HepG2 (cell line): ENCODE data around the gene KRTAP17-1.

Experiments used
- HNF4G ChIP-seq, 2 experiments: sonication (generic) in 1 of 2; formaldehyde crosslinking in 1 of 2; IDR thresholded peaks; 2 replicates each; pipeline versions ENCODE4 v1.4.0 to v1.6.1; 2011 to 2020; ENCODE audit warnings: borderline replicate concordance in 2 of 2, low read depth in 2 of 2, mild to moderate bottlenecking in 2 of 2, low read length in 1 of 2, missing genetic modification reagents in 1 of 2, moderate library complexity in 1 of 2
- MAZ ChIP-seq, 2 experiments: sonication (generic) in 1 of 2; formaldehyde crosslinking in 1 of 2; IDR thresholded peaks; 2 replicates each; pipeline versions ENCODE4 v1.5.0 to v1.6.1; 2012 to 2020; ENCODE audit warnings: low read depth in 2 of 2, mild to moderate bottlenecking in 2 of 2, borderline replicate concordance in 1 of 2, improper control_type of control experiment in 1 of 2, low read length in 1 of 2, missing genetic modification reagents in 1 of 2, moderate library complexity in 1 of 2
- NFIC ChIP-seq: IDR thresholded peaks from 2 replicates; pipeline ENCODE4 v1.6.1; 2012; ENCODE audit warnings: mild to moderate bottlenecking, low read length, inconsistent platforms
- POLR2A ChIP-seq, 2 experiments: IDR thresholded peaks; 2 replicates each; pipeline ENCODE4 v1.6.1; 2011; ENCODE audit warnings: low read depth in 2 of 2, low read length in 2 of 2, mild to moderate bottlenecking in 1 of 2, moderate library complexity in 1 of 2; ENCODE audit not compliant: insufficient read depth in 1 of 2
- RFXAP ChIP-seq: sonication (generic); formaldehyde crosslinking; IDR thresholded peaks from 2 replicates; pipeline ENCODE4 v1.4.0; 2020; ENCODE audit warnings: missing genetic modification reagents, borderline replicate concordance
- RXRB ChIP-seq: IDR thresholded peaks from 2 replicates; pipeline ENCODE4 v1.6.1; 2016; ENCODE audit warnings: borderline replicate concordance, missing genetic modification reagents, missing compliant biosample characterization
- STAG1 ChIP-seq: sonication (generic); formaldehyde crosslinking; IDR thresholded peaks from 2 replicates; pipeline ENCODE4 v1.4.0; 2020; ENCODE audit warnings: missing genetic modification reagents
- ZNF274 ChIP-seq: sonication (generic); formaldehyde crosslinking; IDR thresholded peaks from 2 replicates; pipeline ENCODE4 v1.5.1; 2020; ENCODE audit warnings: mild to moderate bottlenecking, missing genetic modification reagents
- ZSCAN30 ChIP-seq: sonication (generic); formaldehyde crosslinking; IDR thresholded peaks from 2 replicates; pipeline ENCODE4 v1.5.0; 2020; ENCODE audit warnings: mild to moderate bottlenecking, missing genetic modification reagents
- TF ChIP-seq, protein P1 (sequence below): sonication (generic); formaldehyde crosslinking; IDR thresholded peaks from 2 replicates; pipeline ENCODE4 v1.4.0; 2020; ENCODE audit warnings: missing genetic modification reagents
- TF ChIP-seq, protein P2 (sequence below): IDR thresholded peaks from 2 replicates; pipeline ENCODE4 v1.6.1; 2016
- TF ChIP-seq, protein P3 (sequence below): sonication (generic); formaldehyde crosslinking; IDR thresholded peaks from 2 replicates; pipeline ENCODE4 v1.8.1; 2023; ENCODE audit warnings: mild to moderate bottlenecking, moderate library complexity, missing genetic modification reagents
- TF ChIP-seq, protein P4 (sequence below): sonication (generic); formaldehyde crosslinking; conservative IDR thresholded peaks from 2 replicates; pipeline ENCODE4 v1.5.0; 2020; ENCODE audit warnings: missing genetic modification reagents
- TF ChIP-seq, protein P5 (sequence below): sonication (generic); formaldehyde crosslinking; IDR thresholded peaks from 2 replicates; pipeline ENCODE4 v1.8.1; 2023; ENCODE audit warnings: missing genetic modification reagents, mild to moderate bottlenecking, borderline replicate concordance

DNA sequence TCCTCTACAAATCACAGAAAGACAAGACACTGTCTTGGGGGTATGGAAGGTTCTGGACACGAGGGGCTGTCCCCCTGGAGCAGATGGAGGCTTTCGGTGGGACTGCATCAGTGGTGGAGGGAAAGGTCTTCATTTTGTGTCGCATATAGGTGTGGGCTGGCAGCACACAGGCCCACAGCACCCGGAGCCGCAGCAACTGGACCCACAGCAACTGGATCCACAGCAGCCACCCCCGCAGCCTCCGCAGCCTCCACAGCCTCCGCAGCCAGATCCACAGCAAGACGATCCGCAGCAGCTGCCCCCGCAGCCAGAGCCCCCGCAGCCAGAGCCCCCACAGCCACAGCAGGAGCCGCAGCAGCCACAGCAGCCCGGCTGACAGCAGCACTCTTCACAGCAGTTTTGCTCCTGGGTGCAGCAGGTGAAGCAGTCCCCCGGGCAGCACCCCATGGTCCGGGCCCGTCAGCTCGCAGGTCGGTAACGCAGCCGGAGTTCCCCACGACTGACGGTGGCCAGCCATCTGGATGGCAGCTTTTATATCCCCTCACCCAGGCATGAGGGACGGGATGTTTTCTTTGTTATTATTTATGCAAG is at the start of gene KRTAP17-1:
- TF ChIP-seq POLR2A (IDR thresholded peaks at IDR 0.05; ENCODE audit: insufficient read depth in 1 of 2, low read depth in 2 of 2, low read length in 2 of 2) (no peak), STAG1 (CRISPR knock-in tag) (no peak), MAZ (IDR thresholded peaks at IDR 0.05; ENCODE audit: borderline replicate concordance, low read depth, low read length) (no peak), MAZ (CRISPR knock-in tag; IDR thresholded peaks at IDR 0.05; ENCODE audit: low read depth) (no peak), HNF4G (IDR thresholded peaks at IDR 0.05; ENCODE audit: borderline replicate concordance, low read depth, low read length) (no peak), HNF4G (CRISPR knock-in tag; IDR thresholded peaks at IDR 0.05; ENCODE audit: borderline replicate concordance, low read depth) (no peak), RXRB (CRISPR knock-in tag) (no peak), ZNF274 (CRISPR knock-in tag) (no peak), RFXAP (CRISPR knock-in tag) (no peak), ZSCAN30 (CRISPR knock-in tag) (no peak), NFIC (no peak)
- TF ChIP-seq, protein P1, sequence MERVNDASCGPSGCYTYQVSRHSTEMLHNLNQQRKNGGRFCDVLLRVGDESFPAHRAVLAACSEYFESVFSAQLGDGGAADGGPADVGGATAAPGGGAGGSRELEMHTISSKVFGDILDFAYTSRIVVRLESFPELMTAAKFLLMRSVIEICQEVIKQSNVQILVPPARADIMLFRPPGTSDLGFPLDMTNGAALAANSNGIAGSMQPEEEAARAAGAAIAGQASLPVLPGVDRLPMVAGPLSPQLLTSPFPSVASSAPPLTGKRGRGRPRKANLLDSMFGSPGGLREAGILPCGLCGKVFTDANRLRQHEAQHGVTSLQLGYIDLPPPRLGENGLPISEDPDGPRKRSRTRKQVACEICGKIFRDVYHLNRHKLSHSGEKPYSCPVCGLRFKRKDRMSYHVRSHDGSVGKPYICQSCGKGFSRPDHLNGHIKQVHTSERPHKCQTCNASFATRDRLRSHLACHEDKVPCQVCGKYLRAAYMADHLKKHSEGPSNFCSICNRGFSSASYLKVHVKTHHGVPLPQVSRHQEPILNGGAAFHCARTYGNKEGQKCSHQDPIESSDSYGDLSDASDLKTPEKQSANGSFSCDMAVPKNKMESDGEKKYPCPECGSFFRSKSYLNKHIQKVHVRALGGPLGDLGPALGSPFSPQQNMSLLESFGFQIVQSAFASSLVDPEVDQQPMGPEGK (CRISPR knock-in tag), result no peak
- TF ChIP-seq, protein P2, sequence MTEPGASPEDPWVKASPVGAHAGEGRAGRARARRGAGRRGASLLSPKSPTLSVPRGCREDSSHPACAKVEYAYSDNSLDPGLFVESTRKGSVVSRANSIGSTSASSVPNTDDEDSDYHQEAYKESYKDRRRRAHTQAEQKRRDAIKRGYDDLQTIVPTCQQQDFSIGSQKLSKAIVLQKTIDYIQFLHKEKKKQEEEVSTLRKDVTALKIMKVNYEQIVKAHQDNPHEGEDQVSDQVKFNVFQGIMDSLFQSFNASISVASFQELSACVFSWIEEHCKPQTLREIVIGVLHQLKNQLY (CRISPR knock-in tag), result no peak
- TF ChIP-seq, protein P3, sequence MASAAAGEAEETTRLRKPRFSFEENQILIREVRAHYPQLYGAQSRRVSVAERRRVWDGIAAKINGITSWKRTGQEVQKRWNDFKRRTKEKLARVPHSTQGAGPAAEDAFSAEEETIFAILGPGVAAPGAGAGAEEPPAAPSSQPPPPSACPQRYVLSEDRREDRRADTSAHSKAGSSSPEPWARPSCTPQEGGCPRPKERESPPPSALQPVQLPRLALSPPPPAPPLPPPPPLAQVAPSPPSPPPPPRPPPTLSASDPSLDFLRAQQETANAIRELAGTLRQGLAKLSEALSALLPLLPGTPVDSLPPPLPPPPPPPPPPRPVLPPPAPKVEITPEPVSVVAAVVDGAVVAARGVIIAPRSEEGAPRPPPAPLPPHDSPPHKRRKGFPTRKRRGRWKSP (CRISPR knock-in tag), result no peak
- TF ChIP-seq, protein P4, sequence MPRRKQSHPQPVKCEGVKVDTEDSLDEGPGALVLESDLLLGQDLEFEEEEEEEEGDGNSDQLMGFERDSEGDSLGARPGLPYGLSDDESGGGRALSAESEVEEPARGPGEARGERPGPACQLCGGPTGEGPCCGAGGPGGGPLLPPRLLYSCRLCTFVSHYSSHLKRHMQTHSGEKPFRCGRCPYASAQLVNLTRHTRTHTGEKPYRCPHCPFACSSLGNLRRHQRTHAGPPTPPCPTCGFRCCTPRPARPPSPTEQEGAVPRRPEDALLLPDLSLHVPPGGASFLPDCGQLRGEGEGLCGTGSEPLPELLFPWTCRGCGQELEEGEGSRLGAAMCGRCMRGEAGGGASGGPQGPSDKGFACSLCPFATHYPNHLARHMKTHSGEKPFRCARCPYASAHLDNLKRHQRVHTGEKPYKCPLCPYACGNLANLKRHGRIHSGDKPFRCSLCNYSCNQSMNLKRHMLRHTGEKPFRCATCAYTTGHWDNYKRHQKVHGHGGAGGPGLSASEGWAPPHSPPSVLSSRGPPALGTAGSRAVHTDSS (CRISPR knock-in tag), result no peak
- TF ChIP-seq, protein P5, sequence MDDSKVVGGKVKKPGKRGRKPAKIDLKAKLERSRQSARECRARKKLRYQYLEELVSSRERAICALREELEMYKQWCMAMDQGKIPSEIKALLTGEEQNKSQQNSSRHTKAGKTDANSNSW (CRISPR knock-in tag), result no peak
